Prostate gland (tissue), 2 donors: ENCODE measurements around the gene CCDC182. TPM values are rescaled to one million over a fixed set of nuclear protein-coding genes. Genes with fewer than 3 reads are reported as not detected.

Experiments
- DNase-seq: peaks from one replicate; pipeline ENCODE4 v3.0.0-alpha.2; 2019; ENCODE audit warnings: low spot score
- H3K27ac ChIP-seq, 2 donors: fragments of 200-600 bp; sonication (generic); 2 replicates each; pipeline ENCODE4 v1.5.1; 2017 to 2019
- H3K27me3 ChIP-seq: fragments of 200-600 bp; sonication (generic); replicated peaks from 2 replicates; pipeline ENCODE4 v1.5.1; 2019; ENCODE audit not compliant: insufficient read depth
- H3K36me3 ChIP-seq, 2 donors: fragments of 200-600 bp; sonication (generic); 1 replicate in 1 of 2; 2 replicates in 1 of 2; pipeline versions ENCODE4 v1.5.1 to v1.8.1; 2017 to 2019
- H3K4me1 ChIP-seq: fragments of 200-600 bp; sonication (generic); replicated peaks from 2 replicates; pipeline ENCODE4 v1.5.1; 2019
- H3K4me3 ChIP-seq, 2 donors: fragments of 200-600 bp; sonication (generic); 2 replicates each; pipeline ENCODE4 v1.5.1; 2017 to 2019
- H3K9me3 ChIP-seq: fragments of 200-600 bp; sonication (generic); 2 replicates; pipeline ENCODE4 v1.5.1; 2017
- POLR2A ChIP-seq: fragments of 450-650 bp; IDR thresholded peaks from one replicate; pipeline ENCODE4 v1.6.1; 2016; ENCODE audit warnings: antibody characterized with exemption, mild to moderate bottlenecking
- POLR2AphosphoS5 ChIP-seq: sonication (generic); formaldehyde crosslinking; IDR thresholded peaks from one replicate; pipeline ENCODE4 v1.6.1; 2017; ENCODE audit warnings: antibody characterized with exemption
- WGBS: methylation state at CpG from one replicate; pipeline ENCODE4 v1.1.5; 2018; 5-methylcytosine and 5-hydroxymethylcytosine counted together
- intact Hi-C: fragments of 100-400 bp; cut with DNase I; formaldehyde crosslinking; loops from one replicate; pipeline ENCODE4 v1.14.2; 2022
- total RNA-seq, 2 donors: library from RNA; depleted of rRNA; stranded (reverse); fragments of >200 nt; gene quantifications; one replicate each; pipeline ENCODE4 v1.1.0, GENCODE V29; 2016
- TF ChIP-seq, protein P1 (sequence below), 4 experiments: fragments of 200-600 bp in 2 of 4; fragments of 450-650 bp in 2 of 4; sonication (generic) in 2 of 4; IDR thresholded peaks; 1 replicate in 3 of 4; 2 replicates in 1 of 4; pipeline ENCODE4 v1.5.1; 2016 to 2019; ENCODE audit warnings: antibody characterized with exemption in 4 of 4, mild to moderate bottlenecking in 2 of 4, moderate library complexity in 2 of 4

Gene CCDC182
- total RNA-seq, 2 donors from 2014 or later, result 1.1 TPM; not detected in 1

- no peaks in the 10 kb centered on the region for H3K36me3 ChIP-seq
- no peak overlapping the region for H3K4me3 ChIP-seq
- H3K27ac ChIP-seq, result no peak overlapping the region
- TF ChIP-seq, protein P1, sequence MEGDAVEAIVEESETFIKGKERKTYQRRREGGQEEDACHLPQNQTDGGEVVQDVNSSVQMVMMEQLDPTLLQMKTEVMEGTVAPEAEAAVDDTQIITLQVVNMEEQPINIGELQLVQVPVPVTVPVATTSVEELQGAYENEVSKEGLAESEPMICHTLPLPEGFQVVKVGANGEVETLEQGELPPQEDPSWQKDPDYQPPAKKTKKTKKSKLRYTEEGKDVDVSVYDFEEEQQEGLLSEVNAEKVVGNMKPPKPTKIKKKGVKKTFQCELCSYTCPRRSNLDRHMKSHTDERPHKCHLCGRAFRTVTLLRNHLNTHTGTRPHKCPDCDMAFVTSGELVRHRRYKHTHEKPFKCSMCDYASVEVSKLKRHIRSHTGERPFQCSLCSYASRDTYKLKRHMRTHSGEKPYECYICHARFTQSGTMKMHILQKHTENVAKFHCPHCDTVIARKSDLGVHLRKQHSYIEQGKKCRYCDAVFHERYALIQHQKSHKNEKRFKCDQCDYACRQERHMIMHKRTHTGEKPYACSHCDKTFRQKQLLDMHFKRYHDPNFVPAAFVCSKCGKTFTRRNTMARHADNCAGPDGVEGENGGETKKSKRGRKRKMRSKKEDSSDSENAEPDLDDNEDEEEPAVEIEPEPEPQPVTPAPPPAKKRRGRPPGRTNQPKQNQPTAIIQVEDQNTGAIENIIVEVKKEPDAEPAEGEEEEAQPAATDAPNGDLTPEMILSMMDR (IDR thresholded peaks at IDR 0.05), result no peak
- TF ChIP-seq POLR2AphosphoS5 (no peak), POLR2A (no peak)
- H3K9me3 ChIP-seq, result no peaks in the 10 kb centered on the region
- no peaks in the 10 kb centered on the region for H3K27me3 ChIP-seq
- 80% methylated on average over 23 of the region's 23 CpGs for WGBS
- intact Hi-C loops, result no loop called here
- DNase-seq, result no peak
- no peaks in the 10 kb centered on the region for H3K4me1 ChIP-seq
These were observed 5.2 kb upstream of the CCDC182 start for GRCh38 chr17:57750109-57750871.

DNA sequence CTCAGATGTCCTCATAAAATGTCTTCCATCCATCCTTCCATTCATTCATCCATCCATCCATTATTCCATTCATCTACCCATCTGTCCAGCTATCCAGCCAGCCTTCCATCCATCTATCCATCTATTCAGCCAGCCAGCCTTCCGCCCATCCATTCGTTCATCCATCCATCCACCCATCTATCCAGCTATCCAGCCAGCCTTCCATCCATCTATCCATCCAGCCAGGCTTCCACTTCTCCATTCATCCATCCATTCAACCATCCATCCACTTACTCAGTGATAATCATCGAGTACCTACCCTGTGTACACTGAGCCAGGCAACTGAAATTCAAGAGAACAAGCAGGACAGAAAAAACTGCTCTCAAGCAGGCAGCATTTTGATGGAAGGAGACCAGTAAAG is 4.6 kb upstream of the CCDC182 start:
- no peaks in the 10 kb centered on the region for H3K4me1 ChIP-seq
- no peak overlapping the region for H3K27ac ChIP-seq
- 88% methylated on average over 3 of the region's 3 CpGs for WGBS
- intact Hi-C loops, result loop anchor here (5.0 to 10.0 kb wide), 3 partner anchors 155 to 622 kb away; no protein-coding TSS in a partner anchor
- H3K4me3 ChIP-seq, result no peak overlapping the region
- no peaks in the 10 kb centered on the region for H3K27me3 ChIP-seq
- TF ChIP-seq, protein P1 (IDR thresholded peaks at IDR 0.05), result no peak
- TF ChIP-seq POLR2AphosphoS5, result no peak
- TF ChIP-seq POLR2A, result no peak
- H3K36me3 ChIP-seq, result no peaks in the 10 kb centered on the region
- DNase-seq, result no peak
- H3K9me3 ChIP-seq, result no peaks in the 10 kb centered on the region

DNA sequence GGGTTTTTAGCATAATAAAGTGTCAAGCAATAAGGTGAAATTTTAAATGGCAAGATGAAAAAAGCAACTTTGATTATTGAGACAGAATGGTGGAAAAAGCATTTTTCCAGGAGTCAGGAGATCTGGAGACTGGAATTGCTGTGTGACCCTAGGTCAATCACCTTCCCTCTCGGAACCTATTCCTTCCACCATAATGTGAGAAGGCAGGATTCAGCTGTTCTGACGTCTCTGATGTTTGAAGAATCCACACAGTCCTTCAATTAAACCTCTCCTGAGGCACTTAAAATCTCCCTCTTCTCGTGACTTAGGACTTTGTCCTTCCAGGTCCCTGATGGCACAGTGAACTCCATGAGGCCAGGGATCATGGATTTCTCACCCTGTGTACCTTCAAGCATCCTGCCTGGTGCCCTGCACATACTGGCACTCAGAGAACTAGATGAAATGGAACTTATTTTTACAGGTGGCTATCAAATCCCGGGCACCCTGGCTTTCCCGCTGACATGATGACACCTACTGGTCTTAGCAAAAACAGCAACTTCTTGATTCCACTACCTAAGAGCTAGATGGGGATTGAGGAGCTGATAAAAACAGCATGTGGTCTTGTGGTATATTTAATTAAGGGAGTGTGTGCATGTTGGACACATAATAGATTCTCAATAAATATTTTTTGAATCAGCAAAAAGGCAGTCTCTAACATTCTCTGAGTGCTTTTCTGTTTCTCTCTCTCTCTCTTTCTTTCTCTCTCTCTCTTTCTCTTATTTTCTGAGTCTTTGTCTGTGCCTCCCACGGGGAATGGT is 2.3 kb upstream of the CCDC182 start:
- Histone ChIP-seq H3K36me3 (no peaks in the 10 kb centered on the region), H3K4me3 (no peak overlapping the region), H3K27me3 (no peaks in the 10 kb centered on the region), H3K9me3 (no peaks in the 10 kb centered on the region), H3K27ac (no peak overlapping the region), H3K4me1 (no peaks in the 10 kb centered on the region)
- peak; percentile 43 for DNase-seq
- intact Hi-C loops, result loop anchor here (5.0 to 10.0 kb wide), 3 partner anchors 153 to 620 kb away; no protein-coding TSS in a partner anchor
- WGBS, result 33% methylated on average over 6 of the region's 6 CpGs
- TF ChIP-seq POLR2A (no peak), POLR2AphosphoS5 (peak; percentile 26)
- TF ChIP-seq, protein P1 (IDR thresholded peaks at IDR 0.05), result peak; percentile 22 to 80 (median 58)

GRCh38 chr17:57746221-57746620 is 1.1 kb upstream of the CCDC182 start:
- H3K9me3 ChIP-seq, result no peaks in the 10 kb centered on the region
- H3K27me3 ChIP-seq, result no peaks in the 10 kb centered on the region
- intact Hi-C loops, result loop anchor here (5.0 to 10.0 kb wide), 3 partner anchors 151 to 619 kb away; no protein-coding TSS in a partner anchor
- no peak for DNase-seq
- no peak overlapping the region for H3K4me3 ChIP-seq
- H3K36me3 ChIP-seq, result no peaks in the 10 kb centered on the region
- TF ChIP-seq, protein P1 (IDR thresholded peaks at IDR 0.05), result no peak
- no peak for TF ChIP-seq POLR2A
- TF ChIP-seq POLR2AphosphoS5, result no peak
- H3K27ac ChIP-seq, result no peak overlapping the region
- H3K4me1 ChIP-seq, result no peaks in the 10 kb centered on the region
